GM23338 (cell line): ENCODE results near the gene NCKAP5.

Experiments
- CREB1 ChIP-seq: fragments of 250-450 bp; sonication (Bioruptor Pico); IDR thresholded peaks from 2 replicates; pipeline ENCODE4 v1.5.0; 2020; ENCODE audit warnings: low read depth, mild to moderate bottlenecking, moderate library complexity
- EZH2 ChIP-seq: fragments of 200-600 bp; sonication (generic); IDR thresholded peaks from one replicate; pipeline ENCODE4 v1.8.0; 2017; ENCODE audit warnings: antibody characterized with exemption, mild to moderate bottlenecking, low read depth; ENCODE audit not compliant: unreplicated experiment
- EZH2phosphoT487 ChIP-seq: fragments of 200-600 bp; sonication (generic); IDR thresholded peaks from one replicate; pipeline ENCODE4 v1.8.1; 2018; ENCODE audit warnings: antibody characterized with exemption; ENCODE audit not compliant: unreplicated experiment
- JUNB ChIP-seq: IDR thresholded peaks from one replicate; pipeline ENCODE4 v1.6.1; 2016; ENCODE audit warnings: antibody characterized with exemption; ENCODE audit not compliant: unreplicated experiment
- NANOG ChIP-seq: IDR thresholded peaks from 2 replicates; pipeline ENCODE4 v1.6.1; 2016; ENCODE audit warnings: antibody characterized with exemption, borderline replicate concordance
- POLR2AphosphoS5 ChIP-seq: IDR thresholded peaks from 2 replicates; pipeline ENCODE4 v1.6.1; 2016; ENCODE audit warnings: antibody characterized with exemption, low read depth
- STAT1 ChIP-seq: IDR thresholded peaks from one replicate; pipeline ENCODE4 v1.6.1; 2016; ENCODE audit warnings: antibody characterized with exemption; ENCODE audit not compliant: unreplicated experiment
- ZNF331 ChIP-seq: fragments of 250-450 bp; sonication (Bioruptor Pico); IDR thresholded peaks from 2 replicates; pipeline ENCODE4 v1.5.0; 2020; ENCODE audit warnings: low read depth, mild to moderate bottlenecking, moderate library complexity
- TF ChIP-seq, protein P1 (sequence below), 2 experiments: fragments of 200-600 bp in 1 of 2; sonication (generic) in 1 of 2; conservative IDR thresholded peaks; 2 replicates each; pipeline versions ENCODE4 v1.5.1 to v1.6.1; 2016 to 2017; ENCODE audit warnings: antibody characterized with exemption in 2 of 2, low read depth in 2 of 2, mild to moderate bottlenecking in 2 of 2, moderate library complexity in 1 of 2
- TF ChIP-seq, protein P2 (sequence below): IDR thresholded peaks from one replicate; pipeline ENCODE4 v1.6.1; 2018; ENCODE audit warnings: antibody characterized with exemption; ENCODE audit not compliant: unreplicated experiment
- TF ChIP-seq, protein P3 (sequence below): IDR thresholded peaks from 2 replicates; pipeline ENCODE4 v1.6.1; 2016; ENCODE audit warnings: antibody characterized with exemption

DNA sequence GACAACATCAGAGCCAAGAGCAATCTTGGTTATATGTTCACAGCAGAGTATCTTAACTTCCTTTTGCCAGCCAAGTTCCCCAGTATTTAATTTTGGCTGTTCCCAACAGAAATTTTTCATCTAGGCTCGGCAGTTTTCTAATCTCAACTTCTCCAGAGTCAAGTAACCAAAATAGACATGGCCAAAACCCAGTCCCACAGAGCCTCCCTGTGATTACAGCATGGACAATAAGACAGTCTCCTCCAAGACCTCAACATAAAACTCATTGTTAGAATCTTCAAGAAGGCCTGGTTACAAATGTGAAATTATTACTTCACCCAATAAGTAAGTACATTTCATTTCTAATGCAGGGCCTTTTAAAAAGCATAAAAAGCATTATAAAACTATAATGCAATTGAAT is 445.7 kb downstream of the NCKAP5 start:
- TF ChIP-seq EZH2: no peak
- TF ChIP-seq, protein P1, sequence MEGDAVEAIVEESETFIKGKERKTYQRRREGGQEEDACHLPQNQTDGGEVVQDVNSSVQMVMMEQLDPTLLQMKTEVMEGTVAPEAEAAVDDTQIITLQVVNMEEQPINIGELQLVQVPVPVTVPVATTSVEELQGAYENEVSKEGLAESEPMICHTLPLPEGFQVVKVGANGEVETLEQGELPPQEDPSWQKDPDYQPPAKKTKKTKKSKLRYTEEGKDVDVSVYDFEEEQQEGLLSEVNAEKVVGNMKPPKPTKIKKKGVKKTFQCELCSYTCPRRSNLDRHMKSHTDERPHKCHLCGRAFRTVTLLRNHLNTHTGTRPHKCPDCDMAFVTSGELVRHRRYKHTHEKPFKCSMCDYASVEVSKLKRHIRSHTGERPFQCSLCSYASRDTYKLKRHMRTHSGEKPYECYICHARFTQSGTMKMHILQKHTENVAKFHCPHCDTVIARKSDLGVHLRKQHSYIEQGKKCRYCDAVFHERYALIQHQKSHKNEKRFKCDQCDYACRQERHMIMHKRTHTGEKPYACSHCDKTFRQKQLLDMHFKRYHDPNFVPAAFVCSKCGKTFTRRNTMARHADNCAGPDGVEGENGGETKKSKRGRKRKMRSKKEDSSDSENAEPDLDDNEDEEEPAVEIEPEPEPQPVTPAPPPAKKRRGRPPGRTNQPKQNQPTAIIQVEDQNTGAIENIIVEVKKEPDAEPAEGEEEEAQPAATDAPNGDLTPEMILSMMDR (conservative IDR thresholded peaks at IDR 0.05; ENCODE audit: low read depth in 2 of 2): no peak
- TF ChIP-seq JUNB: no peak
- TF ChIP-seq CREB1 (CRISPR knock-in tag): no peak
- TF ChIP-seq, protein P2, sequence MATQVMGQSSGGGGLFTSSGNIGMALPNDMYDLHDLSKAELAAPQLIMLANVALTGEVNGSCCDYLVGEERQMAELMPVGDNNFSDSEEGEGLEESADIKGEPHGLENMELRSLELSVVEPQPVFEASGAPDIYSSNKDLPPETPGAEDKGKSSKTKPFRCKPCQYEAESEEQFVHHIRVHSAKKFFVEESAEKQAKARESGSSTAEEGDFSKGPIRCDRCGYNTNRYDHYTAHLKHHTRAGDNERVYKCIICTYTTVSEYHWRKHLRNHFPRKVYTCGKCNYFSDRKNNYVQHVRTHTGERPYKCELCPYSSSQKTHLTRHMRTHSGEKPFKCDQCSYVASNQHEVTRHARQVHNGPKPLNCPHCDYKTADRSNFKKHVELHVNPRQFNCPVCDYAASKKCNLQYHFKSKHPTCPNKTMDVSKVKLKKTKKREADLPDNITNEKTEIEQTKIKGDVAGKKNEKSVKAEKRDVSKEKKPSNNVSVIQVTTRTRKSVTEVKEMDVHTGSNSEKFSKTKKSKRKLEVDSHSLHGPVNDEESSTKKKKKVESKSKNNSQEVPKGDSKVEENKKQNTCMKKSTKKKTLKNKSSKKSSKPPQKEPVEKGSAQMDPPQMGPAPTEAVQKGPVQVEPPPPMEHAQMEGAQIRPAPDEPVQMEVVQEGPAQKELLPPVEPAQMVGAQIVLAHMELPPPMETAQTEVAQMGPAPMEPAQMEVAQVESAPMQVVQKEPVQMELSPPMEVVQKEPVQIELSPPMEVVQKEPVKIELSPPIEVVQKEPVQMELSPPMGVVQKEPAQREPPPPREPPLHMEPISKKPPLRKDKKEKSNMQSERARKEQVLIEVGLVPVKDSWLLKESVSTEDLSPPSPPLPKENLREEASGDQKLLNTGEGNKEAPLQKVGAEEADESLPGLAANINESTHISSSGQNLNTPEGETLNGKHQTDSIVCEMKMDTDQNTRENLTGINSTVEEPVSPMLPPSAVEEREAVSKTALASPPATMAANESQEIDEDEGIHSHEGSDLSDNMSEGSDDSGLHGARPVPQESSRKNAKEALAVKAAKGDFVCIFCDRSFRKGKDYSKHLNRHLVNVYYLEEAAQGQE: no peak
- no peak for TF ChIP-seq POLR2AphosphoS5
- TF ChIP-seq EZH2phosphoT487: no peak
- TF ChIP-seq, protein P3, sequence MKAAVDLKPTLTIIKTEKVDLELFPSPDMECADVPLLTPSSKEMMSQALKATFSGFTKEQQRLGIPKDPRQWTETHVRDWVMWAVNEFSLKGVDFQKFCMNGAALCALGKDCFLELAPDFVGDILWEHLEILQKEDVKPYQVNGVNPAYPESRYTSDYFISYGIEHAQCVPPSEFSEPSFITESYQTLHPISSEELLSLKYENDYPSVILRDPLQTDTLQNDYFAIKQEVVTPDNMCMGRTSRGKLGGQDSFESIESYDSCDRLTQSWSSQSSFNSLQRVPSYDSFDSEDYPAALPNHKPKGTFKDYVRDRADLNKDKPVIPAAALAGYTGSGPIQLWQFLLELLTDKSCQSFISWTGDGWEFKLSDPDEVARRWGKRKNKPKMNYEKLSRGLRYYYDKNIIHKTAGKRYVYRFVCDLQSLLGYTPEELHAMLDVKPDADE: no peak
- TF ChIP-seq NANOG: no peak
- no peak for TF ChIP-seq STAT1
- TF ChIP-seq ZNF331 (CRISPR knock-in tag): no peak
